Left ventricle myocardium inferior (tissue), 1 donor: ENCODE measurements around the gene CCRL2. TPM values are rescaled to one million over a fixed set of nuclear protein-coding genes. Genes with fewer than 3 reads are reported as not detected.
A peak's percentile ranks its signal among the peaks of the same experiment; 100 is the strongest.

ENCODE experiments used
- DNase-seq: peaks from one replicate; pipeline ENCODE4 v3.0.0-alpha.2; 2020
- H3K27ac ChIP-seq: fragments of 200-600 bp; replicated peaks from 2 replicates; pipeline ENCODE4 v1.8.0; 2021
- H3K27me3 ChIP-seq: fragments of 200-600 bp; 2 replicates; pipeline ENCODE4 v1.8.0; 2021; ENCODE audit warnings: low read depth
- H3K36me3 ChIP-seq: fragments of 200-600 bp; 2 replicates; pipeline ENCODE4 v1.8.0; 2021
- H3K4me1 ChIP-seq: fragments of 200-600 bp; 2 replicates; pipeline ENCODE4 v1.8.0; 2021
- H3K4me3 ChIP-seq: fragments of 200-600 bp; 2 replicates; pipeline ENCODE4 v1.8.0; 2021; ENCODE audit warnings: mild to moderate bottlenecking, moderate library complexity
- H3K9me3 ChIP-seq: fragments of 200-600 bp; replicated peaks from 2 replicates; pipeline ENCODE4 v1.8.0; 2021
- CTCF ChIP-seq: fragments of 200-600 bp; IDR thresholded peaks from 2 replicates; pipeline ENCODE4 v1.8.0; 2021; ENCODE audit warnings: antibody characterized with exemption, mild to moderate bottlenecking, borderline replicate concordance
- intact Hi-C: fragments of 100-400 bp; cut with micrococcal nuclease; formaldehyde crosslinking; loops from one replicate; pipeline ENCODE4 v1.11.0; 2022
- total RNA-seq: library from RNA; stranded (reverse); fragmentation: NEBNext Ultra II Directional; extraction: Animal tissue kit (Norgen Biotek cat#: 25700); gene quantifications from one replicate; pipeline ENCODE4 v1.2.1, GENCODE V29; 2021
- donor health status: DM: no; HTN: yes; CAD: no; lungs with severe emphysema.

The CCRL2 gene
- total RNA-seq, 1 donor from 2014 or later = 1.5 TPM

GRCh38 chr3:46449755-46450552 is 42.9 kb downstream of the CCRL2 start:
- no peaks in the 10 kb centered on the region for H3K27me3 ChIP-seq

DNA sequence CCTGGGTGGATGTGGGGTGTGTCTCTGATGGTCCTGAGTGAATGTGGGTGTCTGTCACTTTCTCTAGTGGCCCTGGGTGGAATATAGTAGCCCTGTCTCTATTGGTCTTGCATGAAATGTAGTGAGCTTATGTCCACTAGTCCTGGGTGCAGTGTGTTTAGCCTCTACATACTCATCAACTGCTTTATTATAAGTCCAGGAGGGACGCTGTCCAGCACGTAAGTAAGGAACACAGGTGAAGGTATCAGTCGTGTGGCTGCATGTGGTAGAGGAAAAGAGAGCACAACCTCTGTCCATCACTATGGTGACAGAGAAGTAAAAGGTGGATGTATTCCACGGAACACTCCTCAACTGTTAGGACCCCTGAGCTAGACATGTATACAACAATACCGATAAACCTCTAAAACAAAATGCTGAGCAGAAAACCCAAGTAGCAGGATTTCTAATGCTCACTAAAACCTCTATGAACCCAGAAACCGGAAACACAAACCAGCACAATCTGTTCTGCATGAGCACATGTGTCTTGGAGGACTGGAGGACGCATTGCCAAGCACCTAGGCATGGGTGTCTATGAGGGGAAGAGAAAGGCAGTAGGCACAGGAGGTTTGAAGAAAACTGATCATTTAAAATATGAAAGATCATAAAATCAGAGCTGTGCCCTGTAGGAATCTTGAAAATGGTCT is 46.6 kb downstream of the CCRL2 start:
- Histone ChIP-seq H3K4me3 (no peak overlapping the region), H3K27ac (no peak overlapping the region), H3K27me3 (no peaks in the 10 kb centered on the region), H3K9me3 (no peaks in the 10 kb centered on the region), H3K36me3 (peaks cover 16% of the 10 kb centered on the region), H3K4me1 (peaks cover 5% of the 10 kb centered on the region)
- intact Hi-C loops = no loop called here
- TF ChIP-seq CTCF = no peak
- no peak for DNase-seq

More at GRCh38 chr3:46449755-46450552, 42.9 kb downstream of the CCRL2 start:
- Histone ChIP-seq H3K27ac (no peak overlapping the region), H3K4me1 (peaks cover 13% of the 10 kb centered on the region), H3K36me3 (peaks cover 10% of the 10 kb centered on the region), H3K4me3 (no peak overlapping the region), H3K9me3 (no peaks in the 10 kb centered on the region)
- intact Hi-C loops = no loop called here
- peak; percentile 65 for TF ChIP-seq CTCF
- DNase-seq = no peak

GRCh38 chr3:46454209-46454595 is 47.1 kb downstream of the CCRL2 start:
- H3K27ac ChIP-seq = no peak overlapping the region

DNA sequence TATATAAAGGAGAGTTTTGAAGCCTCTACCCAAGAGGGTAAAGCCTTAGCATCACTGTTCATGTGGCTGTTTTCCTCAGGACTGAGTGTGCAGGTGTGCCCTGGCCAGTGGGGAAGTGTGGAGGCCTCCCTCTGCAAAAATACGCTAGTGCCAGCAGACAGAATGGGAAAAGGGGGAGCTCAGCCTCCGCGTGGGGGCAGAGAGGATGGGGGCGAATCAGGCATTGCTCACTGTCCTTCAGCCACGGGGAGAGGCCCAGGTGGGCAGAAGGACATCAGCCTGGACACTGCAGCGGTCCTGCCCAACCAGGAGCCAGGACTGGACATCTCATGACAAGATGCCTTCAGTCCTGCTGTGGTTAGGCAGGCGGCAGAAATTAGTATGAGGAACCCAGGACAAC is 47.5 kb downstream of the CCRL2 start:
- H3K27me3 ChIP-seq = no peaks in the 10 kb centered on the region
- no peak for TF ChIP-seq CTCF
- no peak overlapping the region for H3K4me3 ChIP-seq
- DNase-seq = no peak
- H3K27ac ChIP-seq = no peak overlapping the region
- H3K36me3 ChIP-seq = peaks cover 16% of the 10 kb centered on the region
- intact Hi-C loops = no loop called here
- peaks cover 5% of the 10 kb centered on the region for H3K4me1 ChIP-seq
- no peaks in the 10 kb centered on the region for H3K9me3 ChIP-seq

More at GRCh38 chr3:46454209-46454595, 47.1 kb downstream of the CCRL2 start:
- H3K9me3 ChIP-seq = no peaks in the 10 kb centered on the region
- no peak for DNase-seq
- no peak overlapping the region for H3K4me3 ChIP-seq
- H3K36me3 ChIP-seq = peaks cover 16% of the 10 kb centered on the region
- intact Hi-C loops = no loop called here
- peaks cover 5% of the 10 kb centered on the region for H3K4me1 ChIP-seq
- no peak for TF ChIP-seq CTCF
- no peaks in the 10 kb centered on the region for H3K27me3 ChIP-seq

DNA sequence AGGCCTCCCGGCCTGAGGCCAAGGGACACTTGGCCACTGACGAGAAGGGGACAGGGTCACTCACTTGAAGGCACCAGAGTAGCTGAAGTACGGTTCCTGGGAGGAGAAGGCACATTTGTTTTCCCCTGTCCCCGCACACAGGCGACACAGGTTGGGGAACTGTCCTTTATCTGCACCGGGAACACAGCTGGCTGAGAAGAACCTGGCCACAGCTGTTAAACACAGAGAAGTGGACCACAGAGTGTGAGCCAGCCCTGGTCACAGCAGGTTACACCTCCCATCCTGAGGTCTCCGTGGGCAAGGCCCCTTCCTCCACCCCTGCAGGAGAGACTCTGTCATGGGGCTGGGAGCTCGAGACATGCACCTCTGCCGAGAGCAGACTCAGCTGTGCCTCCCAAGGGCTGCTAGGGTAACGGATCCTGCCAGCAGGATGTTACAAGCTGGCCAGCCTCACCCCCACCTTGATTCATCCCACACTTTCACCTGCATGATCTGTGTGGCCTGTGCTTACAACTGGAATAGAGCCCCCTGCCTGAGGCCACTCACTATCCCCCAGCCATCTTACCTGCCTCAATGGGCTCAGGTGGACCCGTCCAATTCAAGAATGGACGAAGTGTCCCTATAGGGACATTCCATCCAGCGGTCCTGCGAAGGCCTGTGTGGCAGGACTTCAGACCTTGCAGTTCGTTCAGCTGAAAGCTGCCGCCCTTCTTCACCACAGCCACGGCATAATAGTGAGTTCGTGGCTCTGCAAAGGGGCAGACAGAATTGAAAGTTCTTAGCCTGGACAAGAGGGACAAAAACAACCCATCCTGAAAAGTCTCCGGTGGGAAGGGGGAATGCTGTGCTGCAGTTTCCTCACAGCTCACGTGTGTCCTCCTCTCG is 48.4 kb downstream of the CCRL2 start:
- DNase-seq = no peak
- intact Hi-C loops = no loop called here
- TF ChIP-seq CTCF = no peak
- Histone ChIP-seq H3K4me3 (no peak overlapping the region), H3K4me1 (no peaks in the 10 kb centered on the region), H3K9me3 (no peaks in the 10 kb centered on the region), H3K27ac (no peak overlapping the region), H3K27me3 (no peaks in the 10 kb centered on the region), H3K36me3 (peaks cover 21% of the 10 kb centered on the region)
